ENCODE data around the gene SH2D7. TPM values are rescaled to one million over a fixed set of nuclear protein-coding genes. Genes with fewer than 3 reads are reported as not detected.

SH2D7 gene
- polyA plus RNA-seq, 1 donor (not counting 4 experiments of a cell fraction or from before 2014, with no cell fraction given): not detected

DNA sequence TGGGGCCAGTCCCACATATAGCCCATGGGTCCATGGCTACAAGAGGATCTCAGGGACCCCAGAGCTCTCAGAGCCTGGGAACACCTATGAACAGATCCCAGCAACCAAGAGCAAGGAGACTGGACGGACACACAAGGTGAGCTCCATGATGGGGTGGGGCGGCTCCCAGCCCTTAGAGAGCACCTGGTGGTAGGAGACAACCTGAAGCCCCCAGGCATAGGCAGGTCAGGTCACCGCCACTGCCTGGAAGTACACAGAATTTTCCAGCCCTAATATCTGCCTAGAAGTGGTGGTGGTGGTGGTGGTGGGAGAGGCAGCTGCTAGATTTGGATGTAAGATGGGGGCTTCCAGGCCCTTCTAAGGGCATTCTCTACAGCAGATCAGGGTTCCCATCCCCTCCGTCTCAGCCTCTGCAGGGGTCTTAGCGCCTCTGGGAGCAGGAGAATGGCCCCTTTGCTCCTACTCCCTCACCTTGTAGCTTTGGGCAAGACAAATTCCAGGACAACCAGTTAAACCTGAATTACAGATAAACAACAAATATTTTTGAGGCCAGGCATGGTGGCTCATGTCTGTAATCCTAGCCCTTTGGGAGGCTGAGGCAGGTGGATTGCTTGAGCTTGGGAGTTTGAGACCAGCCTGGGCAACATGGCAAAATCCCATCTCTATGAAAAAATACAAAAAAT is 9.2 kb downstream of the SH2D7 start:
- Histone ChIP-seq H4K20me1 (ENCODE audit: control insufficient read depth, extremely low read depth, insufficient read depth, low read length) (no peaks in the 10 kb centered on the region), H3K36me3 (ENCODE audit: control insufficient read depth in 2 of 2, extremely low read depth in 1 of 2, insufficient read depth in 2 of 2, low read length in 2 of 2) (no peaks in the 10 kb centered on the region), H3K4me1 (ENCODE audit: control insufficient read depth, extremely low read depth, insufficient read depth, low read length) (no peaks in the 10 kb centered on the region), H2AFZ (ENCODE audit: control insufficient read depth, low read length) (no peak overlapping the region), H3K27ac (ENCODE audit: control insufficient read depth, insufficient read depth, low read length) (no peak overlapping the region), H3K79me2 (ENCODE audit: control insufficient read depth, insufficient read depth, low read length) (no peaks in the 10 kb centered on the region), H3K9me1 (ENCODE audit: control insufficient read depth, extremely low read depth, insufficient read depth, low read length) (no peaks in the 10 kb centered on the region), H3K4me3 (ENCODE audit: control insufficient read depth in 2 of 3, extremely low read depth in 1 of 3, insufficient read depth in 2 of 3, low read depth in 1 of 3, low read length in 3 of 3) (no peak overlapping the region), H3K4me2 (ENCODE audit: control insufficient read depth, extremely low read depth, insufficient read depth, low read depth, low read length) (no peak overlapping the region), H3K9me3 (ENCODE audit: control insufficient read depth, low read depth, low read length) (no peaks in the 10 kb centered on the region), H3K27me3 (ENCODE audit: control insufficient read depth, extremely low read depth, insufficient read depth, low read length) (no peaks in the 10 kb centered on the region), H3K9ac (ENCODE audit: control insufficient read depth, extremely low read depth, insufficient read depth, low read length) (no peak overlapping the region)
- no peak for FAIRE-seq
- dilution Hi-C loops (cut with MboI; ENCODE audit: extremely low pct_ligation_motif_present, low sequenced_read_pairs): no loop called here
- DNase-seq (ENCODE audit: low read depth, low spot score): no peak
- TF ChIP-seq EZH2 (IDR thresholded peaks at IDR 0.05; ENCODE audit: low read length): no peak
- TF ChIP-seq, protein P1, sequence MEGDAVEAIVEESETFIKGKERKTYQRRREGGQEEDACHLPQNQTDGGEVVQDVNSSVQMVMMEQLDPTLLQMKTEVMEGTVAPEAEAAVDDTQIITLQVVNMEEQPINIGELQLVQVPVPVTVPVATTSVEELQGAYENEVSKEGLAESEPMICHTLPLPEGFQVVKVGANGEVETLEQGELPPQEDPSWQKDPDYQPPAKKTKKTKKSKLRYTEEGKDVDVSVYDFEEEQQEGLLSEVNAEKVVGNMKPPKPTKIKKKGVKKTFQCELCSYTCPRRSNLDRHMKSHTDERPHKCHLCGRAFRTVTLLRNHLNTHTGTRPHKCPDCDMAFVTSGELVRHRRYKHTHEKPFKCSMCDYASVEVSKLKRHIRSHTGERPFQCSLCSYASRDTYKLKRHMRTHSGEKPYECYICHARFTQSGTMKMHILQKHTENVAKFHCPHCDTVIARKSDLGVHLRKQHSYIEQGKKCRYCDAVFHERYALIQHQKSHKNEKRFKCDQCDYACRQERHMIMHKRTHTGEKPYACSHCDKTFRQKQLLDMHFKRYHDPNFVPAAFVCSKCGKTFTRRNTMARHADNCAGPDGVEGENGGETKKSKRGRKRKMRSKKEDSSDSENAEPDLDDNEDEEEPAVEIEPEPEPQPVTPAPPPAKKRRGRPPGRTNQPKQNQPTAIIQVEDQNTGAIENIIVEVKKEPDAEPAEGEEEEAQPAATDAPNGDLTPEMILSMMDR (optimal IDR thresholded peaks at IDR 0.05 in 1 of 3, IDR thresholded peaks at IDR 0.05 in 1 of 3, conservative IDR thresholded peaks at IDR 0.05 in 1 of 3; ENCODE audit: extremely low read depth in 1 of 3, insufficient read depth in 2 of 3, low read length in 3 of 3): no peak

DNA sequence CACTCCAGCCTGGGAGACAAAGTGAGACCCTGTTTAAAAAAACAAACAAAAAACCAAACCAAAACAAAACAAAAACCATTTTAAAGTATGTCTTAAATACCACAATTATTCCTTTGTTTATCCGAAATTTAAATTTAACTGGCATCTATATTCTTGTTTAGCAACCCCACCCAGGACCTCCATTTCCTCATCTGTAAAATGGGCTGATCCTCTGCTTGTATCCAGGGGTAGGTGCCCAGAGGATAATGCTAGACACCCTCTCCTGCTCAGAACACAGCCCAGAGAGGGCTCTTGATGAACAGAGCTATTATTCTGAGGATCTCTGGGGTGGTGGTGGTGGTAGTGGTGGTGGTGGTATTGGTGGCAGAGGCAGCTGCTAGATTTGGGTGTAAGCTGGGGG is 9.8 kb downstream of the SH2D7 start:
- no peak for FAIRE-seq
- no peaks in the 10 kb centered on the region for H3K9me1 ChIP-seq (ENCODE audit: control insufficient read depth, extremely low read depth, insufficient read depth, low read length)
- H3K9ac ChIP-seq (ENCODE audit: control insufficient read depth, extremely low read depth, insufficient read depth, low read length): no peak overlapping the region
- no peak overlapping the region for H3K27ac ChIP-seq (ENCODE audit: control insufficient read depth, insufficient read depth, low read length)
- dilution Hi-C loops (cut with MboI; ENCODE audit: extremely low pct_ligation_motif_present, low sequenced_read_pairs): no loop called here
- H2AFZ ChIP-seq (ENCODE audit: control insufficient read depth, low read length): no peak overlapping the region
- H3K4me1 ChIP-seq (ENCODE audit: control insufficient read depth, extremely low read depth, insufficient read depth, low read length): no peaks in the 10 kb centered on the region
- DNase-seq (ENCODE audit: low read depth, low spot score): no peak
- H4K20me1 ChIP-seq (ENCODE audit: control insufficient read depth, extremely low read depth, insufficient read depth, low read length): no peaks in the 10 kb centered on the region
- no peak overlapping the region for H3K4me2 ChIP-seq (ENCODE audit: control insufficient read depth, extremely low read depth, insufficient read depth, low read depth, low read length)
- H3K36me3 ChIP-seq (ENCODE audit: control insufficient read depth in 2 of 2, extremely low read depth in 1 of 2, insufficient read depth in 2 of 2, low read length in 2 of 2): no peaks in the 10 kb centered on the region
- no peaks in the 10 kb centered on the region for H3K27me3 ChIP-seq (ENCODE audit: control insufficient read depth, extremely low read depth, insufficient read depth, low read length)
- no peak overlapping the region for H3K4me3 ChIP-seq (ENCODE audit: control insufficient read depth in 2 of 3, extremely low read depth in 1 of 3, insufficient read depth in 2 of 3, low read depth in 1 of 3, low read length in 3 of 3)
- TF ChIP-seq EZH2 (IDR thresholded peaks at IDR 0.05; ENCODE audit: low read length): no peak
- no peaks in the 10 kb centered on the region for H3K79me2 ChIP-seq (ENCODE audit: control insufficient read depth, insufficient read depth, low read length)
- no peaks in the 10 kb centered on the region for H3K9me3 ChIP-seq (ENCODE audit: control insufficient read depth, low read depth, low read length)

DNA sequence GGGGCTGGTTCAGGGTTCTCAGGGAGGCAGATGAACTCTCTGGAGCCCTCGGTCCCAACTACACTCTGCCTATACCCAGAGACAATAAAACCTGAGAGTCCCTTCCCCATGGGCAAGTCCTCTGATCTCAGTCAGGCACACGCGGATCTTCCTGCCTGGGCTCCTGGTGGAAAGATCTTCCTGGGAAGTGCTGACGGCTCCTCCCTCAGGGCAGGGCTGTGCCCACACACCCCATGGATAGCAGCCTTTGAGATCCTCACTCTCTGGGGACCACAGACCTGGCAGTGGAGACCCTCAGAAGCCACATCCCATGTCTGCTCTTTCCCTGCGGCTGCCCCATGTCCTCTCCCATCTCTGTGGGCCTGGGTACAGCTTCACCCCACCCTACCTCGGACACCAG is 10.4 kb downstream of the SH2D7 start:
- Histone ChIP-seq H3K36me3 (ENCODE audit: control insufficient read depth in 2 of 2, extremely low read depth in 1 of 2, insufficient read depth in 2 of 2, low read length in 2 of 2) (no peaks in the 10 kb centered on the region), H3K4me1 (ENCODE audit: control insufficient read depth, extremely low read depth, insufficient read depth, low read length) (no peaks in the 10 kb centered on the region), H4K20me1 (ENCODE audit: control insufficient read depth, extremely low read depth, insufficient read depth, low read length) (no peaks in the 10 kb centered on the region), H3K9me1 (ENCODE audit: control insufficient read depth, extremely low read depth, insufficient read depth, low read length) (no peaks in the 10 kb centered on the region), H2AFZ (ENCODE audit: control insufficient read depth, low read length) (no peak overlapping the region), H3K9me3 (ENCODE audit: control insufficient read depth, low read depth, low read length) (no peaks in the 10 kb centered on the region), H3K4me2 (ENCODE audit: control insufficient read depth, extremely low read depth, insufficient read depth, low read depth, low read length) (no peak overlapping the region), H3K4me3 (ENCODE audit: control insufficient read depth in 2 of 3, extremely low read depth in 1 of 3, insufficient read depth in 2 of 3, low read depth in 1 of 3, low read length in 3 of 3) (no peak overlapping the region), H3K79me2 (ENCODE audit: control insufficient read depth, insufficient read depth, low read length) (no peaks in the 10 kb centered on the region), H3K9ac (ENCODE audit: control insufficient read depth, extremely low read depth, insufficient read depth, low read length) (no peak overlapping the region), H3K27ac (ENCODE audit: control insufficient read depth, insufficient read depth, low read length) (no peak overlapping the region), H3K27me3 (ENCODE audit: control insufficient read depth, extremely low read depth, insufficient read depth, low read length) (no peaks in the 10 kb centered on the region)
- DNase-seq (ENCODE audit: low read depth, low spot score) (no peak), FAIRE-seq (no peak)
- dilution Hi-C loops (cut with MboI; ENCODE audit: extremely low pct_ligation_motif_present, low sequenced_read_pairs): no loop called here
- TF ChIP-seq, protein P1 (optimal IDR thresholded peaks at IDR 0.05 in 1 of 3, IDR thresholded peaks at IDR 0.05 in 1 of 3, conservative IDR thresholded peaks at IDR 0.05 in 1 of 3; ENCODE audit: extremely low read depth in 1 of 3, insufficient read depth in 2 of 3, low read length in 3 of 3): no peak
- no peak for TF ChIP-seq EZH2 (IDR thresholded peaks at IDR 0.05; ENCODE audit: low read length)

Data from keratinocyte (primary cell).